Measurements from ENCODE around the gene FGD5.

The FGD5 gene

GRCh38 chr3:14867936-14868570 lies 49.3 kb downstream of the FGD5 start:
- H3K27ac Mint-ChIP-seq, result no peak overlapping the region
- no peaks in the 10 kb centered on the region for H3K9me3 Mint-ChIP-seq
- H3K4me3 Mint-ChIP-seq, result no peak overlapping the region
- peaks cover 1% of the 10 kb centered on the region for H3K27me3 Mint-ChIP-seq
- intact Hi-C loops (cut with micrococcal nuclease), result no loop called here
- H3K4me1 Mint-ChIP-seq (ENCODE audit: low read depth), result no peaks in the 10 kb centered on the region
- no peaks in the 10 kb centered on the region for H3K36me3 Mint-ChIP-seq (ENCODE audit: low read depth)

- Mint-ChIP-seq H3K4me3 (no peak overlapping the region), H3K36me3 (ENCODE audit: low read depth) (no peaks in the 10 kb centered on the region), H3K27ac (no peak overlapping the region), H3K9me3 (no peaks in the 10 kb centered on the region), H3K27me3 (peaks cover 1% of the 10 kb centered on the region), H3K4me1 (ENCODE audit: low read depth) (no peaks in the 10 kb centered on the region)
- intact Hi-C loops (cut with micrococcal nuclease), result no loop called here
Observed at GRCh38 chr3:14869917-14870782, 51.4 kb downstream of the FGD5 start.

- peaks cover 1% of the 10 kb centered on the region for H3K27me3 Mint-ChIP-seq
- no peak overlapping the region for H3K27ac Mint-ChIP-seq
Observed at GRCh38 chr3:14870783-14871060, 52.0 kb downstream of the FGD5 start.

GRCh38 chr3:14871456-14872200 lies 52.9 kb downstream of the FGD5 start:
- H3K27me3 Mint-ChIP-seq, result peaks cover 1% of the 10 kb centered on the region
- H3K4me3 Mint-ChIP-seq, result no peak overlapping the region
- no peaks in the 10 kb centered on the region for H3K9me3 Mint-ChIP-seq
- H3K27ac Mint-ChIP-seq, result no peak overlapping the region
- H3K4me1 Mint-ChIP-seq (ENCODE audit: low read depth), result no peaks in the 10 kb centered on the region
- intact Hi-C loops (cut with micrococcal nuclease), result no loop called here
- H3K36me3 Mint-ChIP-seq (ENCODE audit: low read depth), result no peaks in the 10 kb centered on the region

More at GRCh38 chr3:14870783-14871060, 52.0 kb downstream of the FGD5 start:
- Mint-ChIP-seq H3K4me1 (ENCODE audit: low read depth) (no peaks in the 10 kb centered on the region), H3K4me3 (no peak overlapping the region), H3K36me3 (ENCODE audit: low read depth) (no peaks in the 10 kb centered on the region), H3K9me3 (no peaks in the 10 kb centered on the region)
- intact Hi-C loops (cut with micrococcal nuclease), result no loop called here

GRCh38 chr3:14872706-14873105 lies 53.9 kb downstream of the FGD5 start:
- Mint-ChIP-seq H3K36me3 (ENCODE audit: low read depth) (no peaks in the 10 kb centered on the region), H3K4me3 (no peak overlapping the region), H3K4me1 (ENCODE audit: low read depth) (no peaks in the 10 kb centered on the region), H3K27me3 (peaks cover 1% of the 10 kb centered on the region), H3K9me3 (no peaks in the 10 kb centered on the region), H3K27ac (no peak overlapping the region)
- intact Hi-C loops (cut with micrococcal nuclease), result no loop called here

GRCh38 chr3:14874784-14875183 lies 56.0 kb downstream of the FGD5 start:
- Mint-ChIP-seq H3K27me3 (peaks cover 1% of the 10 kb centered on the region), H3K36me3 (ENCODE audit: low read depth) (no peaks in the 10 kb centered on the region), H3K4me3 (no peak overlapping the region), H3K4me1 (ENCODE audit: low read depth) (no peaks in the 10 kb centered on the region), H3K9me3 (no peaks in the 10 kb centered on the region), H3K27ac (no peak overlapping the region)
- intact Hi-C loops (cut with micrococcal nuclease), result no loop called here

- Mint-ChIP-seq H3K27me3 (peaks cover 1% of the 10 kb centered on the region), H3K27ac (no peak overlapping the region), H3K9me3 (no peaks in the 10 kb centered on the region), H3K4me3 (no peak overlapping the region), H3K36me3 (ENCODE audit: low read depth) (no peaks in the 10 kb centered on the region), H3K4me1 (ENCODE audit: low read depth) (no peaks in the 10 kb centered on the region)
- intact Hi-C loops (cut with micrococcal nuclease), result no loop called here
Observed at GRCh38 chr3:14875411-14876175, 56.8 kb downstream of the FGD5 start.

GRCh38 chr3:14876921-14877333 lies 58.2 kb downstream of the FGD5 start:
- Mint-ChIP-seq H3K4me3 (no peak overlapping the region), H3K9me3 (no peaks in the 10 kb centered on the region), H3K27me3 (peaks cover 4% of the 10 kb centered on the region), H3K36me3 (ENCODE audit: low read depth) (no peaks in the 10 kb centered on the region), H3K27ac (no peak overlapping the region), H3K4me1 (ENCODE audit: low read depth) (no peaks in the 10 kb centered on the region)
- intact Hi-C loops (cut with micrococcal nuclease), result no loop called here

- H3K4me1 Mint-ChIP-seq (ENCODE audit: low read depth), result no peaks in the 10 kb centered on the region
- intact Hi-C loops (cut with micrococcal nuclease), result no loop called here
- H3K27ac Mint-ChIP-seq, result no peak overlapping the region
Observed at GRCh38 chr3:14877469-14877868, 58.7 kb downstream of the FGD5 start.

GRCh38 chr3:14879211-14879874 lies 60.6 kb downstream of the FGD5 start:
- Mint-ChIP-seq H3K9me3 (no peaks in the 10 kb centered on the region), H3K27ac (no peak overlapping the region), H3K27me3 (peaks cover 4% of the 10 kb centered on the region), H3K4me1 (ENCODE audit: low read depth) (no peaks in the 10 kb centered on the region), H3K4me3 (no peak overlapping the region), H3K36me3 (ENCODE audit: low read depth) (no peaks in the 10 kb centered on the region)
- intact Hi-C loops (cut with micrococcal nuclease), result no loop called here

More at GRCh38 chr3:14877469-14877868, 58.7 kb downstream of the FGD5 start:
- H3K36me3 Mint-ChIP-seq (ENCODE audit: low read depth), result no peaks in the 10 kb centered on the region
- no peaks in the 10 kb centered on the region for H3K9me3 Mint-ChIP-seq
- no peak overlapping the region for H3K4me3 Mint-ChIP-seq
- peaks cover 4% of the 10 kb centered on the region for H3K27me3 Mint-ChIP-seq

- H3K4me1 Mint-ChIP-seq (ENCODE audit: low read depth), result no peaks in the 10 kb centered on the region
- no peaks in the 10 kb centered on the region for H3K36me3 Mint-ChIP-seq (ENCODE audit: low read depth)
- H3K9me3 Mint-ChIP-seq, result no peaks in the 10 kb centered on the region
- no peak overlapping the region for H3K4me3 Mint-ChIP-seq
- intact Hi-C loops (cut with micrococcal nuclease), result no loop called here
- peaks cover 4% of the 10 kb centered on the region for H3K27me3 Mint-ChIP-seq
- H3K27ac Mint-ChIP-seq, result no peak overlapping the region
Observed at GRCh38 chr3:14880447-14881106, 61.8 kb downstream of the FGD5 start.

- no peak overlapping the region for H3K27ac Mint-ChIP-seq
- H3K4me3 Mint-ChIP-seq, result no peak overlapping the region
- intact Hi-C loops (cut with micrococcal nuclease), result no loop called here
- no peaks in the 10 kb centered on the region for H3K4me1 Mint-ChIP-seq (ENCODE audit: low read depth)
- H3K27me3 Mint-ChIP-seq, result peaks cover 4% of the 10 kb centered on the region
- H3K9me3 Mint-ChIP-seq, result no peaks in the 10 kb centered on the region
- H3K36me3 Mint-ChIP-seq (ENCODE audit: low read depth), result no peaks in the 10 kb centered on the region
Observed at GRCh38 chr3:14883226-14883625, 64.5 kb downstream of the FGD5 start.

GRCh38 chr3:14884665-14885064 lies 65.9 kb downstream of the FGD5 start:
- no peaks in the 10 kb centered on the region for H3K9me3 Mint-ChIP-seq
- peaks cover 4% of the 10 kb centered on the region for H3K27me3 Mint-ChIP-seq
- H3K4me3 Mint-ChIP-seq, result no peak overlapping the region
- no peaks in the 10 kb centered on the region for H3K36me3 Mint-ChIP-seq (ENCODE audit: low read depth)
- no peak overlapping the region for H3K27ac Mint-ChIP-seq
- intact Hi-C loops (cut with micrococcal nuclease), result no loop called here
- H3K4me1 Mint-ChIP-seq (ENCODE audit: low read depth), result no peaks in the 10 kb centered on the region

Measured in dendritic cell treated with granulocyte-macrophage colony-stimulating factor and Interleukin-4, amounts not matched to agents 40 ng/mL and 50 ng/mL, for 4 days (primary cell).